HepG2 (cell line): ENCODE data around the gene C19orf85. TPM values are rescaled to one million over a fixed set of nuclear protein-coding genes. Genes with fewer than 3 reads are reported as not detected.
A peak's percentile ranks its signal among the peaks of the same experiment; 100 is the strongest.

Experiments used
- AGO1 ChIP-seq: fragments of 200-400 bp; formaldehyde crosslinking; IDR thresholded peaks from 2 replicates; pipeline ENCODE4 v1.6.1; 2017; ENCODE audit warnings: mild to moderate bottlenecking, low read depth, low read length, moderate library complexity; ENCODE audit not compliant: poor library complexity, severe bottlenecking
- ARNTL ChIP-seq: sonication (generic); formaldehyde crosslinking; IDR thresholded peaks from 2 replicates; pipeline ENCODE4 v1.4.0; 2020; ENCODE audit warnings: mild to moderate bottlenecking, missing genetic modification reagents
- ATM ChIP-seq: fragments of 450-650 bp; IDR thresholded peaks from 2 replicates; pipeline ENCODE4 v1.7.1; 2017; ENCODE audit warnings: mild to moderate bottlenecking, borderline replicate concordance
- EZH2 ChIP-seq: conservative IDR thresholded peaks from 2 replicates; pipeline ENCODE4 v1.6.1; 2012; ENCODE audit warnings: mild to moderate bottlenecking, low read depth, low read length, moderate library complexity
- FOXK2 ChIP-seq: fragments of 450-650 bp; IDR thresholded peaks from 2 replicates; pipeline ENCODE4 v1.6.1; 2016
- FOXP1 ChIP-seq, 2 experiments: fragments of 450-650 bp in 1 of 2; IDR thresholded peaks; 2 replicates each; pipeline ENCODE4 v1.6.1; 2017 to 2018; ENCODE audit warnings: antibody characterized with exemption in 1 of 2
- GTF3A ChIP-seq: sonication (generic); formaldehyde crosslinking; conservative IDR thresholded peaks from 2 replicates; pipeline ENCODE4 v1.4.0; 2020; ENCODE audit warnings: mild to moderate bottlenecking, missing genetic modification reagents
- HCFC1 ChIP-seq: fragments of 150-350 bp; IDR thresholded peaks from 2 replicates; pipeline ENCODE4 v1.6.1; 2014; ENCODE audit warnings: low read depth, low read length
- HNRNPK ChIP-seq: fragments of 200-400 bp; formaldehyde crosslinking; IDR thresholded peaks from 2 replicates; pipeline ENCODE4 v1.6.1; 2018; ENCODE audit warnings: low read length, low read depth, moderate library complexity, mild to moderate bottlenecking; ENCODE audit not compliant: poor library complexity, severe bottlenecking
- JARID2 ChIP-seq: sonication (generic); formaldehyde crosslinking; IDR thresholded peaks from 2 replicates; pipeline ENCODE4 v1.8.1; 2023; ENCODE audit warnings: missing genetic modification reagents, inconsistent platforms; ENCODE audit not compliant: insufficient replicate concordance
- KLF16 ChIP-seq, 2 experiments: sonication (generic) in 1 of 2; formaldehyde crosslinking in 1 of 2; IDR thresholded peaks; 2 replicates each; pipeline versions ENCODE4 v1.6.1 to v1.8.0; 2016 to 2023; ENCODE audit warnings: missing genetic modification reagents in 2 of 2, missing compliant biosample characterization in 1 of 2
- MBNL3 ChIP-seq: fragments of 250-450 bp; sonication (Bioruptor Pico); conservative IDR thresholded peaks from 2 replicates; pipeline ENCODE4 v1.8.0; 2022; ENCODE audit warnings: mild to moderate bottlenecking, inconsistent platforms
- NFRKB ChIP-seq: fragments of 450-650 bp; IDR thresholded peaks from 2 replicates; pipeline ENCODE4 v1.6.1; 2017
- NR2C2 ChIP-seq: sonication (generic); formaldehyde crosslinking; IDR thresholded peaks from 2 replicates; pipeline ENCODE4 v1.4.0; 2020; ENCODE audit warnings: missing genetic modification reagents, mild to moderate bottlenecking, moderate library complexity, borderline replicate concordance
- PITX1 ChIP-seq: sonication (generic); formaldehyde crosslinking; IDR thresholded peaks from 2 replicates; pipeline ENCODE4 v1.5.1; 2020; ENCODE audit warnings: mild to moderate bottlenecking, missing genetic modification reagents
- RNF219 ChIP-seq: sonication (generic); formaldehyde crosslinking; IDR thresholded peaks from 2 replicates; pipeline ENCODE4 v1.5.0; 2020; ENCODE audit warnings: mild to moderate bottlenecking, missing genetic modification reagents
- SIN3B ChIP-seq: fragments of 150-350 bp; IDR thresholded peaks from 2 replicates; pipeline ENCODE4 v1.6.1; 2014; ENCODE audit warnings: low read length
- SNAPC5 ChIP-seq: sonication (generic); formaldehyde crosslinking; IDR thresholded peaks from 2 replicates; pipeline ENCODE4 v1.8.1; 2023; ENCODE audit warnings: mild to moderate bottlenecking, missing genetic modification reagents, borderline replicate concordance
- TOE1 ChIP-seq: sonication (generic); formaldehyde crosslinking; IDR thresholded peaks from 2 replicates; pipeline ENCODE4 v1.4.0; 2020; ENCODE audit warnings: mild to moderate bottlenecking, missing genetic modification reagents
- TSC22D2 ChIP-seq: sonication (generic); formaldehyde crosslinking; IDR thresholded peaks from 2 replicates; pipeline ENCODE4 v1.5.1; 2020; ENCODE audit warnings: missing genetic modification reagents, mild to moderate bottlenecking, borderline replicate concordance
- ZFP90 ChIP-seq: sonication (generic); formaldehyde crosslinking; IDR thresholded peaks from 2 replicates; pipeline ENCODE4 v1.8.0; 2022; ENCODE audit warnings: missing genetic modification reagents, mild to moderate bottlenecking, inconsistent platforms, borderline replicate concordance
- ZNF136 ChIP-seq: sonication (generic); formaldehyde crosslinking; IDR thresholded peaks from 2 replicates; pipeline ENCODE4 v1.8.1; 2022; ENCODE audit warnings: low read depth, mild to moderate bottlenecking, moderate library complexity, missing genetic modification reagents
- ZNF251 ChIP-seq: sonication (generic); formaldehyde crosslinking; IDR thresholded peaks from 2 replicates; pipeline ENCODE4 v1.9.0; 2021; ENCODE audit warnings: mild to moderate bottlenecking, missing genetic modification reagents
- ZNF44 ChIP-seq: sonication (generic); formaldehyde crosslinking; IDR thresholded peaks from 2 replicates; pipeline ENCODE4 v1.5.1; 2020; ENCODE audit warnings: mild to moderate bottlenecking, missing genetic modification reagents
- ZNF510 ChIP-seq: sonication (generic); formaldehyde crosslinking; IDR thresholded peaks from 2 replicates; pipeline ENCODE4 v1.4.0; 2020; ENCODE audit warnings: low read depth, mild to moderate bottlenecking, missing genetic modification reagents
- ZNF549 ChIP-seq: sonication (generic); formaldehyde crosslinking; IDR thresholded peaks from 2 replicates; pipeline ENCODE4 v1.5.0; 2020; ENCODE audit warnings: missing genetic modification reagents
- ZNF576 ChIP-seq: sonication (generic); formaldehyde crosslinking; IDR thresholded peaks from 2 replicates; pipeline ENCODE4 v1.4.0; 2020; ENCODE audit warnings: mild to moderate bottlenecking, missing genetic modification reagents
- ZNF616 ChIP-seq: sonication (generic); formaldehyde crosslinking; IDR thresholded peaks from 2 replicates; pipeline ENCODE4 v1.5.0; 2020; ENCODE audit warnings: low read depth, mild to moderate bottlenecking, missing genetic modification reagents
- ZNF644 ChIP-seq: IDR thresholded peaks from 2 replicates; pipeline ENCODE4 v1.6.1; 2016; ENCODE audit warnings: low read depth
- ZNF709 ChIP-seq: sonication (generic); formaldehyde crosslinking; IDR thresholded peaks from 2 replicates; pipeline ENCODE4 v1.5.0; 2020; ENCODE audit warnings: mild to moderate bottlenecking, missing genetic modification reagents
- ZNF713 ChIP-seq: sonication (generic); formaldehyde crosslinking; IDR thresholded peaks from 2 replicates; pipeline ENCODE4 v1.4.0; 2020; ENCODE audit warnings: mild to moderate bottlenecking, missing genetic modification reagents
- polyA plus RNA-seq, 8 experiments: library from polyadenylated mRNA; depleted of rRNA in 3 of 8; stranded (reverse) in 7 of 8; unstranded in 1 of 8; fragments of >200 nt; fragmentation: Illumina TruSeq in 4 of 8; extraction: Trizol in 4 of 8; gene quantifications; 2 replicates each; pipeline versions ENCODE4 v1.2.1 to v1.2.3, GENCODE V29; 2011 to 2016; ENCODE audit warnings: low read depth in 4 of 8, missing spikeins in 1 of 8, mixed read lengths in 1 of 8; ENCODE audit not compliant: insufficient read depth in 1 of 8
- total RNA-seq, 5 experiments: library from RNA; depleted of rRNA; stranded (reverse); fragments of >200 nt; fragmentation: Illumina TruSeq; extraction: Trizol; gene quantifications; 2 replicates each; pipeline ENCODE4 v1.2.3, GENCODE V29; 2016; ENCODE audit warnings: low read depth in 1 of 5

Gene C19orf85
- total and polyA plus RNA-seq, 2 of the 13 experiments (the other 11 are each of a cell fraction or from before 2014, with no cell fraction given), result not detected

GRCh38 chr19:55461259-55461973 lies 3.1 kb downstream of the C19orf85 start, which contains the start of gene ISOC2 (continued):
- TF ChIP-seq HNRNPK (no peak), TSC22D2 (no peak), ZFP90 (CRISPR knock-in tag) (peak; percentile 23; the same call in 1 of the 2 replicates), GTF3A (CRISPR knock-in tag) (no peak), ZNF136 (no peak; the same call in 1 of the 2 replicates), ATM (no peak), ZNF549 (no peak), AGO1 (peak; percentile 60), JARID2 (CRISPR knock-in tag) (peak; percentile 86), TOE1 (CRISPR knock-in tag) (no peak), ZNF576 (CRISPR knock-in tag) (no peak), FOXK2 (no peak), NFRKB (no peak), KLF16 (CRISPR knock-in tag; IDR thresholded peaks at IDR 0.05) (peak in 1 of 2 experiments; percentile 62; a peak in 1 of 4 replicates), ZNF709 (CRISPR knock-in tag) (peak; percentile 77; the same call in 1 of the 2 replicates), SNAPC5 (CRISPR knock-in tag) (no peak), FOXP1 (IDR thresholded peaks at IDR 0.05) (no peak), FOXP1 (CRISPR knock-in tag; IDR thresholded peaks at IDR 0.05) (0 out of 2 replicates have a peak, but pooled peaks have one; percentile 10), ZNF510 (CRISPR knock-in tag) (no peak), NR2C2 (CRISPR knock-in tag) (peak; percentile 40; the same call in 1 of the 2 replicates), ZNF616 (CRISPR knock-in tag) (0 out of 2 replicates have a peak, but pooled peaks have one; percentile 44), ZNF713 (CRISPR knock-in tag) (0 out of 2 replicates have a peak, but pooled peaks have one; percentile 68), MBNL3 (CRISPR knock-in tag) (no peak), HCFC1 (no peak), EZH2 (no peak), ZNF44 (CRISPR knock-in tag) (no peak), ARNTL (CRISPR knock-in tag) (peak; percentile 98), ZNF251 (CRISPR knock-in tag) (no peak), SIN3B (no peak), RNF219 (no peak), PITX1 (CRISPR knock-in tag) (no peak), ZNF644 (no peak)
